H9 (cell line): ENCODE measurements around the gene RTP3. TPM values are rescaled to one million over a fixed set of nuclear protein-coding genes. Genes with fewer than 3 reads are reported as not detected.

Experiments
- DNase-seq: peaks from one replicate; pipeline ENCODE4 v3.0.0-alpha.2; 2017
- H2AFZ ChIP-seq: one replicate; pipeline ENCODE4 v1.6.1; 2013; ENCODE audit warnings: mild to moderate bottlenecking, low read length, control low read depth, moderate library complexity
- H2AK5ac ChIP-seq: 2 replicates; pipeline ENCODE4 v1.6.1; 2013; ENCODE audit warnings: low read length, control low read depth, mixed read lengths; ENCODE audit not compliant: insufficient read length
- H2BK120ac ChIP-seq: one replicate; pipeline ENCODE4 v1.6.1; 2013; ENCODE audit warnings: low read depth, mild to moderate bottlenecking, low read length, control low read depth, inconsistent platforms; ENCODE audit not compliant: poor library complexity, severe bottlenecking
- H2BK12ac ChIP-seq: 2 replicates; pipeline ENCODE4 v1.6.1; 2013; ENCODE audit warnings: low read length, control low read depth, mixed read lengths, low read depth; ENCODE audit not compliant: insufficient read length
- H2BK15ac ChIP-seq: 2 replicates; pipeline ENCODE4 v1.6.1; 2013; ENCODE audit warnings: low read depth, low read length, control low read depth
- H2BK20ac ChIP-seq: one replicate; pipeline ENCODE4 v1.6.1; 2013; ENCODE audit warnings: low read depth, mild to moderate bottlenecking, low read length, control low read depth, inconsistent platforms; ENCODE audit not compliant: poor library complexity, severe bottlenecking
- H2BK5ac ChIP-seq: 2 replicates; pipeline ENCODE4 v1.6.1; 2013; ENCODE audit warnings: low read length, control low read depth, mixed read lengths; ENCODE audit not compliant: insufficient read length
- H3K14ac ChIP-seq: 2 replicates; pipeline ENCODE4 v1.6.1; 2013; ENCODE audit warnings: low read length, control low read depth; ENCODE audit not compliant: insufficient read depth
- H3K18ac ChIP-seq: 2 replicates; pipeline ENCODE4 v1.6.1; 2013; ENCODE audit warnings: low read depth, mild to moderate bottlenecking, mixed read lengths, low read length, control low read depth; ENCODE audit not compliant: insufficient read length
- H3K23ac ChIP-seq: 2 replicates; pipeline ENCODE4 v1.6.1; 2013; ENCODE audit warnings: low read length, control low read depth, mixed read lengths, low read depth; ENCODE audit not compliant: insufficient read length
- H3K23me2 ChIP-seq: 2 replicates; pipeline ENCODE4 v1.6.1; 2013; ENCODE audit warnings: low read depth, mild to moderate bottlenecking, mixed read lengths, low read length, control low read depth; ENCODE audit not compliant: insufficient read length, poor library complexity, severe bottlenecking
- H3K27ac ChIP-seq: 2 replicates; pipeline ENCODE4 v1.5.1; 2013; ENCODE audit warnings: low read length, control low read depth, mixed read lengths, low read depth; ENCODE audit not compliant: insufficient read length
- H3K27me3 ChIP-seq: 2 replicates; pipeline ENCODE4 v1.6.1; 2013; ENCODE audit warnings: low read length, control low read depth, inconsistent platforms; ENCODE audit not compliant: insufficient read depth
- H3K4ac ChIP-seq: 2 replicates; pipeline ENCODE4 v1.6.1; 2013; ENCODE audit warnings: low read depth, mild to moderate bottlenecking, control low read depth, inconsistent platforms, low read length, moderate library complexity
- H3K4me1 ChIP-seq: 2 replicates; pipeline ENCODE4 v1.6.1; 2013; ENCODE audit warnings: low read length, control low read depth, inconsistent platforms; ENCODE audit not compliant: insufficient read depth
- H3K4me2 ChIP-seq: 2 replicates; pipeline ENCODE4 v1.6.1; 2013; ENCODE audit warnings: low read length, control low read depth, mixed read lengths; ENCODE audit not compliant: insufficient read length, insufficient read depth
- H3K56ac ChIP-seq: 2 replicates; pipeline ENCODE4 v1.6.1; 2013; ENCODE audit warnings: low read depth, mild to moderate bottlenecking, mixed read lengths, low read length, control low read depth; ENCODE audit not compliant: insufficient read length
- H3K79me1 ChIP-seq: 2 replicates; pipeline ENCODE4 v1.6.1; 2013; ENCODE audit warnings: low read depth, mild to moderate bottlenecking, moderate library complexity, low read length, control low read depth, inconsistent platforms; ENCODE audit not compliant: insufficient read depth, poor library complexity, severe bottlenecking
- H3K79me2 ChIP-seq: 2 replicates; pipeline ENCODE4 v1.6.1; 2013; ENCODE audit warnings: low read length, control low read depth, inconsistent platforms; ENCODE audit not compliant: insufficient read depth
- H3K9ac ChIP-seq: 2 replicates; pipeline ENCODE4 v1.6.1; 2013; ENCODE audit warnings: low read length, control low read depth, mixed read lengths; ENCODE audit not compliant: insufficient read length; ENCODE audit errors: extremely low read depth
- H3K9me3 ChIP-seq: one replicate; pipeline ENCODE4 v1.6.1; 2013; ENCODE audit warnings: low read depth, low read length, inconsistent platforms; ENCODE audit not compliant: control insufficient read depth
- H3T11ph ChIP-seq: one replicate; pipeline ENCODE4 v1.6.1; 2013; ENCODE audit warnings: mild to moderate bottlenecking, low read length, control low read depth, inconsistent platforms
- H4K20me1 ChIP-seq: one replicate; pipeline ENCODE4 v1.6.1; 2013; ENCODE audit not compliant: control insufficient read depth, insufficient read length, insufficient read depth
- H4K5ac ChIP-seq: 2 replicates; pipeline ENCODE4 v1.6.1; 2013; ENCODE audit warnings: low read depth, mild to moderate bottlenecking, mixed read lengths, low read length, control low read depth; ENCODE audit not compliant: insufficient read length
- H4K8ac ChIP-seq: replicated peaks from 2 replicates; pipeline ENCODE4 v1.6.1; 2013; ENCODE audit warnings: low read length, control low read depth, mixed read lengths, low read depth; ENCODE audit not compliant: insufficient read length
- H4K91ac ChIP-seq: 2 replicates; pipeline ENCODE4 v1.6.1; 2013; ENCODE audit warnings: low read depth, mild to moderate bottlenecking, moderate library complexity, mixed read lengths, low read length, control low read depth; ENCODE audit not compliant: insufficient read length
- H3K27ac Mint-ChIP-seq, 3 experiments: 2 replicates in 2 of 3; 3 replicates in 1 of 3; pipeline ENCODE4 v1.8.0; 2020 to 2021; ENCODE audit warnings: mixed read lengths in 3 of 3, mild to moderate bottlenecking in 1 of 3, moderate library complexity in 1 of 3
- H3K27me3 Mint-ChIP-seq: 2 replicates; pipeline ENCODE4 v1.8.0; 2021; ENCODE audit warnings: low read depth, mild to moderate bottlenecking, moderate library complexity, mixed read lengths
- H3K36me3 Mint-ChIP-seq, 3 experiments: 2 replicates in 2 of 3; 3 replicates in 1 of 3; pipeline ENCODE4 v1.8.0; 2020 to 2021; ENCODE audit warnings: low read depth in 3 of 3, mixed read lengths in 3 of 3; ENCODE audit not compliant: insufficient read depth in 1 of 3
- H3K4me1 Mint-ChIP-seq, 2 experiments: 2 replicates each; pipeline ENCODE4 v1.8.0; 2020; ENCODE audit warnings: mixed read lengths in 2 of 2
- H3K4me3 Mint-ChIP-seq, 2 experiments: 2 replicates in 1 of 2; 3 replicates in 1 of 2; pipeline ENCODE4 v1.8.0; 2020 to 2021; ENCODE audit warnings: mild to moderate bottlenecking in 2 of 2, mixed read lengths in 2 of 2, moderate library complexity in 1 of 2
- H3K9me3 Mint-ChIP-seq, 2 experiments: 2 replicates in 1 of 2; 3 replicates in 1 of 2; pipeline ENCODE4 v1.8.0; 2020; ENCODE audit warnings: mild to moderate bottlenecking in 2 of 2, mixed read lengths in 2 of 2, moderate library complexity in 1 of 2
- CTCF ChIP-seq: fragments of 200-600 bp; sonication (generic); conservative IDR thresholded peaks from 3 replicates; pipeline ENCODE4 v1.8.0; 2021; ENCODE audit warnings: antibody characterized with exemption, mild to moderate bottlenecking
- WGBS: extraction: QIAGEN DNeasy Blood & Tissue Kit; methylation state at CpG from one replicate; pipeline ENCODE4 v1.1.7; 2013; ENCODE audit warnings: missing lambda C conversion rate, low lambda C conversion rate, mixed read lengths; ENCODE audit not compliant: insufficient read length; ENCODE audit errors: extremely low coverage; 5-methylcytosine and 5-hydroxymethylcytosine counted together
- total RNA-seq: library from RNA; stranded (reverse); gene quantifications from 2 replicates; pipeline ENCODE4 v1.2.1, GENCODE V29; 2021

RTP3 gene
- total RNA-seq, 1 experiment from 2014 or later, result not detected

- no peaks in the 10 kb centered on the region for H3K9me3 ChIP-seq
- no peak overlapping the region; a peak in 1 of 7 replicates for H3K27ac Mint-ChIP-seq
- no peak overlapping the region for H3K27ac ChIP-seq
- no peak overlapping the region for H2AK5ac ChIP-seq
- H3K18ac ChIP-seq, result no peak overlapping the region
- no CpG with 5 or more reads among the region's 4 CpGs for WGBS
- H3K23ac ChIP-seq, result no peak overlapping the region
- no peak overlapping the region for H3K56ac ChIP-seq
- H3K4ac ChIP-seq, result no peak overlapping the region
- H2BK15ac ChIP-seq, result no peak overlapping the region
- peaks cover 9% of the 10 kb centered on the region for H3K27me3 Mint-ChIP-seq
- no peak overlapping the region for H2BK120ac ChIP-seq
- H2BK5ac ChIP-seq, result no peak overlapping the region
- H3K14ac ChIP-seq, result no peak overlapping the region
- TF ChIP-seq CTCF, result no peak
- H2BK12ac ChIP-seq, result no peak overlapping the region
- H2BK20ac ChIP-seq, result no peak overlapping the region
- H3K79me2 ChIP-seq, result no peaks in the 10 kb centered on the region
- no peak overlapping the region for H3K9ac ChIP-seq
- H3K79me1 ChIP-seq, result no peaks in the 10 kb centered on the region
- H3K36me3 Mint-ChIP-seq, result no peaks in the 10 kb centered on the region
- no peak overlapping the region for H4K91ac ChIP-seq
- H3T11ph ChIP-seq, result no peak overlapping the region
- H3K27me3 ChIP-seq, result no peaks in the 10 kb centered on the region
- no peak overlapping the region for H4K5ac ChIP-seq
- no peak overlapping the region for H3K4me3 Mint-ChIP-seq
- no peak overlapping the region for H3K4me2 ChIP-seq
- H3K23me2 ChIP-seq, result no peaks in the 10 kb centered on the region
- DNase-seq, result no peak
- H3K9me3 Mint-ChIP-seq, result no peaks in the 10 kb centered on the region
- no peak overlapping the region for H2AFZ ChIP-seq
- H3K4me1 Mint-ChIP-seq, result 0 out of 4 replicates have a peak, but pooled peaks cover 0 to 2% of the 10 kb centered on the region in 2 experiments
- H3K4me1 ChIP-seq, result no peaks in the 10 kb centered on the region
- H4K8ac ChIP-seq, result no peak overlapping the region
- no peaks in the 10 kb centered on the region for H4K20me1 ChIP-seq
Observed at GRCh38 chr3:46481636-46482035, 16.1 kb upstream of the RTP3 start.
